MM.1S (cell line): ENCODE data around the gene DBF4B.

Source experiments
- EZH2 ChIP-seq: fragments of 300-600 bp; sonication (generic); optimal IDR thresholded peaks from 2 replicates; pipeline ENCODE3; 2017; ENCODE audit warnings: low read depth, mild to moderate bottlenecking, antibody characterized with exemption, low read length, mixed read lengths
- TF ChIP-seq, protein P1 (sequence below): fragments of 300-600 bp; sonication (generic); IDR thresholded peaks from 2 replicates; pipeline ENCODE4 v1.5.1; 2016; ENCODE audit warnings: antibody characterized with exemption, low read length, mixed read lengths

DNA sequence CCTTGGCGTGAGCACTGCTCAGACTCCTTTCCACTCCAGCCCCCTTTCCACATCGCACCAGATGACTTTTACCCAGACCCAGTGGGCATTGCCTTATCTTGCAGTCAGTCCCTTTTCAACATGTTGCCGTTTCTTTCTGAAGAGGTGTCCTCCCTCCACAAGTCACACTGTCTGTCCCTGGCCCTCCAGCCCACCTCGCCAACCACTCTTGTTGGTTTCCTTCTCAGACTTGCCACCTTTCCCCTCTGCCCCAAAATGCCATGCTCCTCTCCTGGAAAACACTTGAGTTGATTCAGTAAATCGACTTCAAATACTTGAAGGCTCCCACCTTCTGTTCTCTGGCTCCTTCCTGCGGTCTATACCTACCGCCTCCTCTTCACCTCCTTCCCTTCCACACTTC, 42.9 kb downstream of the DBF4B start:
- TF ChIP-seq, protein P1, sequence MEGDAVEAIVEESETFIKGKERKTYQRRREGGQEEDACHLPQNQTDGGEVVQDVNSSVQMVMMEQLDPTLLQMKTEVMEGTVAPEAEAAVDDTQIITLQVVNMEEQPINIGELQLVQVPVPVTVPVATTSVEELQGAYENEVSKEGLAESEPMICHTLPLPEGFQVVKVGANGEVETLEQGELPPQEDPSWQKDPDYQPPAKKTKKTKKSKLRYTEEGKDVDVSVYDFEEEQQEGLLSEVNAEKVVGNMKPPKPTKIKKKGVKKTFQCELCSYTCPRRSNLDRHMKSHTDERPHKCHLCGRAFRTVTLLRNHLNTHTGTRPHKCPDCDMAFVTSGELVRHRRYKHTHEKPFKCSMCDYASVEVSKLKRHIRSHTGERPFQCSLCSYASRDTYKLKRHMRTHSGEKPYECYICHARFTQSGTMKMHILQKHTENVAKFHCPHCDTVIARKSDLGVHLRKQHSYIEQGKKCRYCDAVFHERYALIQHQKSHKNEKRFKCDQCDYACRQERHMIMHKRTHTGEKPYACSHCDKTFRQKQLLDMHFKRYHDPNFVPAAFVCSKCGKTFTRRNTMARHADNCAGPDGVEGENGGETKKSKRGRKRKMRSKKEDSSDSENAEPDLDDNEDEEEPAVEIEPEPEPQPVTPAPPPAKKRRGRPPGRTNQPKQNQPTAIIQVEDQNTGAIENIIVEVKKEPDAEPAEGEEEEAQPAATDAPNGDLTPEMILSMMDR: no peak
- TF ChIP-seq EZH2: no peak
